ENCODE measurements around the gene MUSTN1.

- TF ChIP-seq CTCF (IDR thresholded peaks at IDR 0.05; ENCODE audit: poor library complexity) (no peak), EZH2 (IDR thresholded peaks at IDR 0.05; ENCODE audit: borderline replicate concordance) (no peak)
Measured at GRCh38 chr3:52849656-52850055, 14.8 kb upstream of the MUSTN1 start.

Measured in hepatocyte (in vitro differentiated cells).